WTC11 (cell line): ENCODE measurements around the gene TUBGCP4.

Source experiments
- EMX1 ChIP-seq: fragments of 250-450 bp; sonication (Bioruptor Pico); IDR thresholded peaks from 2 replicates; pipeline ENCODE4 v1.8.0; 2021; ENCODE audit warnings: mild to moderate bottlenecking
- ESRRA ChIP-seq: sonication (generic); formaldehyde crosslinking; IDR thresholded peaks from 2 replicates; pipeline ENCODE4 v1.8.1; 2022; ENCODE audit warnings: mild to moderate bottlenecking, missing genetic modification reagents, borderline replicate concordance
- NFE2L1 ChIP-seq: sonication (generic); formaldehyde crosslinking; IDR thresholded peaks from 2 replicates; pipeline ENCODE4 v1.8.1; 2023; ENCODE audit warnings: missing genetic modification reagents
- NR3C1 ChIP-seq: sonication (generic); formaldehyde crosslinking; conservative IDR thresholded peaks from 2 replicates; pipeline ENCODE4 v1.8.1; 2023; ENCODE audit warnings: low read depth, mild to moderate bottlenecking, missing genetic modification reagents
- TEAD4 ChIP-seq: sonication (generic); formaldehyde crosslinking; IDR thresholded peaks from 2 replicates; pipeline ENCODE4 v1.8.0; 2022; ENCODE audit warnings: mild to moderate bottlenecking, missing genetic modification reagents
- TF ChIP-seq, protein P1 (sequence below): fragments of 200-600 bp; IDR thresholded peaks from 2 replicates; pipeline ENCODE4 v1.8.0; 2022; ENCODE audit warnings: antibody characterized with exemption
- TF ChIP-seq, protein P2 (sequence below): sonication (generic); formaldehyde crosslinking; IDR thresholded peaks from 2 replicates; pipeline ENCODE4 v1.8.1; 2023; ENCODE audit warnings: mild to moderate bottlenecking, missing genetic modification reagents, moderate library complexity
- TF ChIP-seq, protein P3 (sequence below): sonication (generic); formaldehyde crosslinking; IDR thresholded peaks from 2 replicates; pipeline ENCODE4 v1.8.1; 2022; ENCODE audit warnings: low read depth, mild to moderate bottlenecking, moderate library complexity, missing genetic modification reagents, borderline replicate concordance
- TF ChIP-seq, protein P4 (sequence below): sonication (generic); formaldehyde crosslinking; IDR thresholded peaks from 2 replicates; pipeline ENCODE4 v1.8.1; 2022; ENCODE audit warnings: missing genetic modification reagents, borderline replicate concordance
- TF ChIP-seq, protein P5 (sequence below): sonication (generic); formaldehyde crosslinking; IDR thresholded peaks from 2 replicates; pipeline ENCODE4 v1.8.1; 2022; ENCODE audit warnings: low read depth, missing genetic modification reagents, borderline replicate concordance
- TF ChIP-seq, protein P6 (sequence below): fragments of 250-450 bp; sonication (Bioruptor Pico); IDR thresholded peaks from 2 replicates; pipeline ENCODE4 v1.9.0; 2021; ENCODE audit warnings: moderate library complexity, mild to moderate bottlenecking, inconsistent platforms, borderline replicate concordance
- TF ChIP-seq, protein P7 (sequence below): sonication (generic); formaldehyde crosslinking; IDR thresholded peaks from 2 replicates; pipeline ENCODE4 v1.8.0; 2022; ENCODE audit warnings: mild to moderate bottlenecking, missing genetic modification reagents

DNA sequence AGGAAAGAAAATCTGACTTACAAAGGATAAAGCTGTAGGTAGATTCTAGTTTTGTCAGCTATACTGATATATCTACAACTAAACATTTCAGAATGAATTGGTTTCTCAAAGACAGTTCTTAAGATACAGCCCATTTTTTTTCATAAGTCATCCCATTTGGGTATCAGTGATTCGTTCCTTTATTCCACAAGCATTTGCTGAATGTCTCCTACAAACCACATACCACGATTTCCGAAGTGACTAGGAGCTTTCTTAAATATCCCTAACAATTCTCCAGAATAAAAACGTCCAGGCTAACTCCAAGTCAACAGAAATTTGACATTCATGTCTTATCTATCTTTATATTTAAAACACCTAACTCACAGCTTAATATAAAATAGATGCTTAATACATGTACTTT lies 62.3 kb downstream of the TUBGCP4 start:
- TF ChIP-seq, protein P1, sequence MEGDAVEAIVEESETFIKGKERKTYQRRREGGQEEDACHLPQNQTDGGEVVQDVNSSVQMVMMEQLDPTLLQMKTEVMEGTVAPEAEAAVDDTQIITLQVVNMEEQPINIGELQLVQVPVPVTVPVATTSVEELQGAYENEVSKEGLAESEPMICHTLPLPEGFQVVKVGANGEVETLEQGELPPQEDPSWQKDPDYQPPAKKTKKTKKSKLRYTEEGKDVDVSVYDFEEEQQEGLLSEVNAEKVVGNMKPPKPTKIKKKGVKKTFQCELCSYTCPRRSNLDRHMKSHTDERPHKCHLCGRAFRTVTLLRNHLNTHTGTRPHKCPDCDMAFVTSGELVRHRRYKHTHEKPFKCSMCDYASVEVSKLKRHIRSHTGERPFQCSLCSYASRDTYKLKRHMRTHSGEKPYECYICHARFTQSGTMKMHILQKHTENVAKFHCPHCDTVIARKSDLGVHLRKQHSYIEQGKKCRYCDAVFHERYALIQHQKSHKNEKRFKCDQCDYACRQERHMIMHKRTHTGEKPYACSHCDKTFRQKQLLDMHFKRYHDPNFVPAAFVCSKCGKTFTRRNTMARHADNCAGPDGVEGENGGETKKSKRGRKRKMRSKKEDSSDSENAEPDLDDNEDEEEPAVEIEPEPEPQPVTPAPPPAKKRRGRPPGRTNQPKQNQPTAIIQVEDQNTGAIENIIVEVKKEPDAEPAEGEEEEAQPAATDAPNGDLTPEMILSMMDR = no peak
- TF ChIP-seq, protein P2, sequence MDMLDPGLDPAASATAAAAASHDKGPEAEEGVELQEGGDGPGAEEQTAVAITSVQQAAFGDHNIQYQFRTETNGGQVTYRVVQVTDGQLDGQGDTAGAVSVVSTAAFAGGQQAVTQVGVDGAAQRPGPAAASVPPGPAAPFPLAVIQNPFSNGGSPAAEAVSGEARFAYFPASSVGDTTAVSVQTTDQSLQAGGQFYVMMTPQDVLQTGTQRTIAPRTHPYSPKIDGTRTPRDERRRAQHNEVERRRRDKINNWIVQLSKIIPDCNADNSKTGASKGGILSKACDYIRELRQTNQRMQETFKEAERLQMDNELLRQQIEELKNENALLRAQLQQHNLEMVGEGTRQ (CRISPR knock-in tag) = no peak
- TF ChIP-seq, protein P3, sequence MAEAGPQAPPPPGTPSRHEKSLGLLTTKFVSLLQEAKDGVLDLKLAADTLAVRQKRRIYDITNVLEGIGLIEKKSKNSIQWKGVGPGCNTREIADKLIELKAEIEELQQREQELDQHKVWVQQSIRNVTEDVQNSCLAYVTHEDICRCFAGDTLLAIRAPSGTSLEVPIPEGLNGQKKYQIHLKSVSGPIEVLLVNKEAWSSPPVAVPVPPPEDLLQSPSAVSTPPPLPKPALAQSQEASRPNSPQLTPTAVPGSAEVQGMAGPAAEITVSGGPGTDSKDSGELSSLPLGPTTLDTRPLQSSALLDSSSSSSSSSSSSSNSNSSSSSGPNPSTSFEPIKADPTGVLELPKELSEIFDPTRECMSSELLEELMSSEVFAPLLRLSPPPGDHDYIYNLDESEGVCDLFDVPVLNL (CRISPR knock-in tag) = no peak
- TF ChIP-seq, protein P4, sequence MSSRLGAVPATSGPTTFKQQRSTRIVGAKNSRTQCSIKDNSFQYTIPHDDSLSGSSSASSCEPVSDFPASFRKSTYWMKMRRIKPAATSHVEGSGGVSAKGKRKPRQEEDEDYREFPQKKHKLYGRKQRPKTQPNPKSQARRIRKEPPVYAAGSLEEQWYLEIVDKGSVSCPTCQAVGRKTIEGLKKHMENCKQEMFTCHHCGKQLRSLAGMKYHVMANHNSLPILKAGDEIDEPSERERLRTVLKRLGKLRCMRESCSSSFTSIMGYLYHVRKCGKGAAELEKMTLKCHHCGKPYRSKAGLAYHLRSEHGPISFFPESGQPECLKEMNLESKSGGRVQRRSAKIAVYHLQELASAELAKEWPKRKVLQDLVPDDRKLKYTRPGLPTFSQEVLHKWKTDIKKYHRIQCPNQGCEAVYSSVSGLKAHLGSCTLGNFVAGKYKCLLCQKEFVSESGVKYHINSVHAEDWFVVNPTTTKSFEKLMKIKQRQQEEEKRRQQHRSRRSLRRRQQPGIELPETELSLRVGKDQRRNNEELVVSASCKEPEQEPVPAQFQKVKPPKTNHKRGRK (CRISPR knock-in tag) = no peak
- TF ChIP-seq ESRRA (no peak), NR3C1 (no peak), TEAD4 (CRISPR knock-in tag) (no peak), NFE2L1 (no peak), EMX1 (CRISPR knock-in tag) (no peak)
- TF ChIP-seq, protein P5, sequence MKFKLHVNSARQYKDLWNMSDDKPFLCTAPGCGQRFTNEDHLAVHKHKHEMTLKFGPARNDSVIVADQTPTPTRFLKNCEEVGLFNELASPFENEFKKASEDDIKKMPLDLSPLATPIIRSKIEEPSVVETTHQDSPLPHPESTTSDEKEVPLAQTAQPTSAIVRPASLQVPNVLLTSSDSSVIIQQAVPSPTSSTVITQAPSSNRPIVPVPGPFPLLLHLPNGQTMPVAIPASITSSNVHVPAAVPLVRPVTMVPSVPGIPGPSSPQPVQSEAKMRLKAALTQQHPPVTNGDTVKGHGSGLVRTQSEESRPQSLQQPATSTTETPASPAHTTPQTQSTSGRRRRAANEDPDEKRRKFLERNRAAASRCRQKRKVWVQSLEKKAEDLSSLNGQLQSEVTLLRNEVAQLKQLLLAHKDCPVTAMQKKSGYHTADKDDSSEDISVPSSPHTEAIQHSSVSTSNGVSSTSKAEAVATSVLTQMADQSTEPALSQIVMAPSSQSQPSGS (CRISPR knock-in tag) = no peak
- TF ChIP-seq, protein P6, sequence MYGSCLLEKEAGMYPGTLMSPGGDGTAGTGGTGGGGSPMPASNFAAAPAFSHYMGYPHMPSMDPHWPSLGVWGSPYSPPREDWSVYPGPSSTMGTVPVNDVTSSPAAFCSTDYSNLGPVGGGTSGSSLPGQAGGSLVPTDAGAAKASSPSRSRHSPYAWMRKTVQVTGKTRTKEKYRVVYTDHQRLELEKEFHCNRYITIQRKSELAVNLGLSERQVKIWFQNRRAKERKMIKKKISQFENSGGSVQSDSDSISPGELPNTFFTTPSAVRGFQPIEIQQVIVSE = no peak
- TF ChIP-seq, protein P7, sequence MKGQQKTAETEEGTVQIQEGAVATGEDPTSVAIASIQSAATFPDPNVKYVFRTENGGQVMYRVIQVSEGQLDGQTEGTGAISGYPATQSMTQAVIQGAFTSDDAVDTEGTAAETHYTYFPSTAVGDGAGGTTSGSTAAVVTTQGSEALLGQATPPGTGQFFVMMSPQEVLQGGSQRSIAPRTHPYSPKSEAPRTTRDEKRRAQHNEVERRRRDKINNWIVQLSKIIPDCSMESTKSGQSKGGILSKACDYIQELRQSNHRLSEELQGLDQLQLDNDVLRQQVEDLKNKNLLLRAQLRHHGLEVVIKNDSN (CRISPR knock-in tag) = no peak
